DMS 273 (cell line): ENCODE results near the gene RPS6KA4.

Experiments
- DNase-seq: peaks from one replicate; lab custom pipeline; 2025; ENCODE audit not compliant: unreplicated experiment; lab: John Stamatoyannopoulos, UW

Gene RPS6KA4

GRCh38 chr11:64347193-64347867 is 11.6 kb upstream of the RPS6KA4 start:
- no peak for DNase-seq

GRCh38 chr11:64348383-64349024 is 10.5 kb upstream of the RPS6KA4 start:
- DNase-seq: peak; percentile 76

- DNase-seq: no peak
Observed at GRCh38 chr11:64349025-64349387, 10.0 kb upstream of the RPS6KA4 start.

GRCh38 chr11:64349404-64349803 is 9.6 kb upstream of the RPS6KA4 start:
- DNase-seq: no peak

- DNase-seq: no peak
Observed at GRCh38 chr11:64351136-64351631, 7.8 kb upstream of the RPS6KA4 start.

GRCh38 chr11:64352099-64352994 is 6.6 kb upstream of the RPS6KA4 start:
- no peak for DNase-seq

- peak; percentile 31 for DNase-seq
Observed at GRCh38 chr11:64352995-64353714, 5.8 kb upstream of the RPS6KA4 start.

GRCh38 chr11:64353715-64354506 is 5.1 kb upstream of the RPS6KA4 start:
- DNase-seq: no peak

- DNase-seq: peak; percentile 83
Observed at GRCh38 chr11:64355078-64355940, 3.7 kb upstream of the RPS6KA4 start.

GRCh38 chr11:64356498-64357411 is 2.2 kb upstream of the RPS6KA4 start:
- DNase-seq: peak; percentile 80

GRCh38 chr11:64357446-64357845 is 1.5 kb upstream of the RPS6KA4 start:
- DNase-seq: no peak

GRCh38 chr11:64357904-64358535 is 942 bp upstream of the RPS6KA4 start:
- DNase-seq: no peak

GRCh38 chr11:64358536-64358906 is 441 bp upstream of the RPS6KA4 start:
- no peak for DNase-seq

GRCh38 chr11:64359712-64360445 is 917 bp downstream of the RPS6KA4 start:
- no peak for DNase-seq

GRCh38 chr11:64360448-64360921 is 1.5 kb downstream of the RPS6KA4 start:
- no peak for DNase-seq

- DNase-seq: no peak
Observed at GRCh38 chr11:64361659-64362058, 2.7 kb downstream of the RPS6KA4 start.

GRCh38 chr11:64362339-64362738 is 3.4 kb downstream of the RPS6KA4 start:
- no peak for DNase-seq
